Lung (tissue), 12 donors: ENCODE measurements around the gene PAM. TPM values are rescaled to one million over a fixed set of nuclear protein-coding genes. Genes with fewer than 3 reads are reported as not detected.
"Not testable (repeated sequence)": the region's sequence is repeated elsewhere in the genome, so short reads cannot be mapped to it uniquely, and the experiment has no call there.

Experiments
- ATAC-seq: fragments of 200-7000 bp; cut with Tn5 transposase; one replicate; pipeline ENCODE4 v1.9.1; 2020; ENCODE audit warnings: moderate number of reproducible peaks; ENCODE audit not compliant: insufficient read depth, low FRiP score
- DNase-seq, 3 donors: peaks; one replicate each; pipeline ENCODE4 v3.0.0-alpha.2; 2013 to 2017
- H3K27ac ChIP-seq, 2 donors: one replicate each; pipeline ENCODE4 v1.5.1; 2013; ENCODE audit warnings: mild to moderate bottlenecking in 2 of 2, moderate library complexity in 2 of 2, control low read depth in 1 of 2, inconsistent platforms in 1 of 2, low read depth in 1 of 2, low read length in 1 of 2
- H3K27me3 ChIP-seq, 3 donors: one replicate each; pipeline ENCODE4 v1.5.1; 2013; ENCODE audit warnings: low read length in 2 of 3; ENCODE audit not compliant: control insufficient read depth in 3 of 3, insufficient read depth in 3 of 3
- H3K36me3 ChIP-seq, 4 donors: one replicate each; pipeline ENCODE4 v1.5.1; 2013; ENCODE audit warnings: low read length in 4 of 4, mild to moderate bottlenecking in 1 of 4, moderate library complexity in 1 of 4; ENCODE audit not compliant: control insufficient read depth in 4 of 4, insufficient read depth in 4 of 4
- H3K4me1 ChIP-seq, 5 donors: one replicate each; pipeline ENCODE4 v1.5.1; 2013; ENCODE audit warnings: low read length in 5 of 5, mild to moderate bottlenecking in 2 of 5, moderate library complexity in 1 of 5; ENCODE audit not compliant: control insufficient read depth in 5 of 5, insufficient read depth in 5 of 5
- H3K4me3 ChIP-seq: one replicate; pipeline ENCODE4 v1.5.1; 2013; ENCODE audit warnings: mild to moderate bottlenecking, control low read depth, moderate library complexity
- H3K9ac ChIP-seq, 2 donors: one replicate each; pipeline ENCODE4 v1.5.1; 2013; ENCODE audit warnings: low read length in 2 of 2, control low read depth in 1 of 2; ENCODE audit not compliant: insufficient read depth in 1 of 2
- H3K9me3 ChIP-seq, 4 donors: one replicate each; pipeline ENCODE4 v1.5.1; 2013; ENCODE audit warnings: low read length in 3 of 4, mild to moderate bottlenecking in 1 of 4, moderate library complexity in 1 of 4; ENCODE audit not compliant: control insufficient read depth in 4 of 4, insufficient read depth in 3 of 4
- CTCF ChIP-seq: IDR thresholded peaks from 2 replicates; pipeline ENCODE4 v1.5.1; 2012; ENCODE audit warnings: mild to moderate bottlenecking; ENCODE audit errors: control extremely low read depth, extremely low read depth
- WGBS, 2 donors: extraction: QIAGEN DNeasy Blood & Tissue Kit; methylation state at CpG; one replicate each; pipeline ENCODE4 v1.1.7; 2013; 5-methylcytosine and 5-hydroxymethylcytosine counted together
- polyA plus RNA-seq, 2 donors: library from polyadenylated mRNA; stranded (reverse); fragments of 200-250 nt; gene quantifications; one replicate each; pipeline ENCODE4 v1.2.1, GENCODE V29; 2013
- total RNA-seq, 2 donors: library from RNA; depleted of rRNA in 1 of 2; stranded (reverse); fragments of >200 nt in 1 of 2; gene quantifications; one replicate each; pipeline ENCODE4 v1.2.1, GENCODE V29; 2014 to 2021
- donor health status: control.
- donor health status: control.
- donor health status: Bipolar disorder and iron deficiency.
- donor health status: healthy.
- donor health status: DM: yes; HTN: yes; CAD: no.

PAM gene
- total and polyA plus RNA-seq, 4 donors, result 117 to 248 (median 151) TPM

GRCh38 chr5:103037673-103038455 lies 282.8 kb downstream of the PAM start:
- Histone ChIP-seq H3K27me3 (no peaks in the 10 kb centered on the region), H3K4me3 (no peak overlapping the region), H3K9me3 (peaks cover 0 to 8% (median 2%) of the 10 kb centered on the region in 4 donors), H3K36me3 (peaks cover 0 to under 1% (median 0%) of the 10 kb centered on the region in 4 donors), H3K4me1 (no peaks in the 10 kb centered on the region), H3K27ac (no peak overlapping the region), H3K9ac (no peak overlapping the region)
- ATAC-seq, result no peak
- no peak for TF ChIP-seq CTCF
- 88 to 94% methylated on average over 4 of the region's 4 CpGs for WGBS, 2 donors
- DNase-seq, result no peak

GRCh38 chr5:103041071-103041676 lies 286.1 kb downstream of the PAM start:
- no peaks in the 10 kb centered on the region for H3K27me3 ChIP-seq
- ATAC-seq (peak; percentile 34), DNase-seq (peak in 2 of 3 donors; percentile 76 to 81)
- TF ChIP-seq CTCF, result peak; percentile 29
- no peaks in the 10 kb centered on the region for H3K4me1 ChIP-seq
- no peak overlapping the region for H3K27ac ChIP-seq
- WGBS, 2 donors, result 34 to 54% methylated on average over 4 of the region's 4 CpGs
- H3K36me3 ChIP-seq, result no peaks in the 10 kb centered on the region
- no peaks in the 10 kb centered on the region for H3K9me3 ChIP-seq
- H3K9ac ChIP-seq, result no peak overlapping the region
- no peak overlapping the region for H3K4me3 ChIP-seq

DNA sequence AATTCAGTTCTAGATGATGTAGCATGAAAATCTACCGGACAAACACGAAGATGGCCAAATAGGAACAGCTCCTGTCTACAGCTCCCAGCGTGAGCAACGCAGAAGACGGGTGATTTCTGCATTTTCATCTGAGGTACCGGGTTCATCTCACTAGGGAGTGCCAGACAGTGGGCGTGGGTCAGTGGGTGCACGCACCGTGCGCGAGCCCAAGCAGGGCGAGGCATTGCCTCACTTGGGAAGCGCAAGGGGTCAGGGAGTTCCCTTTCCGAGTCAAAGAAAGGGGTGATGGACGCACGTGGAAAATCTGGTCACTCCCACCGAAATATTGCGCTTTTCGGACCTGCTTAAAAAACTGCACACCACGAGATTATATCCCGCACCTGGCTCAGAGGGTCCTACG lies 291.6 kb downstream of the PAM start:
- ATAC-seq, result not testable (repeated sequence)
- WGBS, 2 donors, result 88 to 95% methylated on average over 22 of the region's 22 CpGs

DNA sequence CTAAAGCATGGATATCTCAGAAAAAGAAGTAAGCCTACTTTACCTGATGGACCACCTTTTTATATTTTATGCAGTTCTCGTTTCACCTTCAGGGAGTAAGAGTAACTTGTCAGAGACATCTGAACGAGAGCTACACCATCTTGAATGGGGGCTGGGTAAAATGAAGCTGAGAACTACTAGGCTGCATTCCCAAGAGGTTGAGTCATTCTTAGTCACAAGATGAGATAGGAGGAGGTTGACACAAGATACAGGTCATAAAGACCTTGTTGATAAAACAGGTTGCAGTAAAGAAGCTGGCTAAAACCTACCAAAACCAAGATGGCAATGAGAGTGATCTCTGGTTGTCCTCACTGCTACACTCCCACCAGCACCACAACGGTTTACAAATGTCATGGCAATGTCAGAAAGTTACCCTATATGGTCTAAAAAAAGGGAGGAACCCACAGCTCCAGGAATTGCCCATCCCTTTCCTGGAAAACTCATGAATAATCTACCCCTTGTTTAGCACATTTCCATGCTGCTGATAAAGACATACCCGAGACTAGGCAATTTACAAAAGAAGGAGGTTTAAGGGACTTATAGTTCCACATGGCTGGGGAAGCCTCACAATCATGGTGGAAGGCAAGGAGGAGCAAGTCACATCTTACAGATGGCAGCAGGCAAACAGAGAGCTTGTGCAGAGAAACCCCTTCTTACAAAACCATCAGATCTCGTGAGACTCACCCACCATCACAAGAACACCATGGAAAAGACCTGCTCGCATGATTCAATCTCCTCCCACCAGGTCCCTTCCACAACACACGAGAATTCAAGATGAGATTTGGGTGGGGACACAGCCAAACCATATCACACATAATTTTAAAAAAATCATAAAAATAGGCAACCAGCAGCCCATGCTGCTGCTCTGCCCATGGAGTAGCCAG lies 302.4 kb downstream of the PAM start:
- ATAC-seq (no peak), DNase-seq (no peak)
- Histone ChIP-seq H3K4me3 (no peak overlapping the region), H3K36me3 (no peaks in the 10 kb centered on the region), H3K9ac (no peak overlapping the region), H3K9me3 (no peaks in the 10 kb centered on the region), H3K27ac (no peak overlapping the region), H3K27me3 (no peaks in the 10 kb centered on the region), H3K4me1 (peaks cover 0 to 5% (median 0%) of the 10 kb centered on the region in 5 donors)
- TF ChIP-seq CTCF, result no peak
- 80 to 89% methylated on average over 6 to 7 of the region's 7 CpGs for WGBS, 2 donors

More for the DNA sequence above, 291.6 kb downstream of the PAM start:
- H3K9ac ChIP-seq, H3K27ac ChIP-seq, H3K4me1 ChIP-seq, DNase-seq, H3K27me3 ChIP-seq, H3K36me3 ChIP-seq, H3K9me3 ChIP-seq, H3K4me3 ChIP-seq: not testable (repeated sequence)
